ENCODE results near the gene DNAJC13. TPM values are rescaled to one million over a fixed set of nuclear protein-coding genes. Genes with fewer than 3 reads are reported as not detected.
A peak's percentile ranks its signal among the peaks of the same experiment; 100 is the strongest.
"Not testable (repeated sequence)": the region's sequence is repeated elsewhere in the genome, so short reads cannot be mapped to it uniquely, and the experiment has no call there.

The DNAJC13 gene
- total RNA-seq, 1 experiment from 2014 or later = 18.1 TPM

- Mint-ChIP-seq H3K4me3 (no peak overlapping the region), H3K9me3 (no peaks in the 10 kb centered on the region), H3K27ac (peak overlapping the region in 1 of 3 experiments; percentile 26; a peak in 3 of 7 replicates), H3K36me3 (ENCODE audit: insufficient read depth in 1 of 3, low read depth in 3 of 3) (peaks cover 0 to 5% (median 0%) of the 10 kb centered on the region in 3 experiments; a peak in 2 of 7 replicates), H3K27me3 (ENCODE audit: low read depth) (no peaks in the 10 kb centered on the region), H3K4me1 (peaks cover 21 to 30% of the 10 kb centered on the region in 2 experiments)
- no peak overlapping the region for H2AK5ac ChIP-seq (ENCODE audit: insufficient read length, low read length)
- no peak overlapping the region for H3K56ac ChIP-seq (ENCODE audit: insufficient read length, low read depth, low read length)
- H2BK120ac ChIP-seq (ENCODE audit: low read depth, low read length, poor library complexity, severe bottlenecking) = no peak overlapping the region
- no peak overlapping the region for H2BK15ac ChIP-seq (ENCODE audit: low read depth, low read length)
- no peak for DNase-seq
- no peaks in the 10 kb centered on the region for H4K20me1 ChIP-seq (ENCODE audit: control insufficient read depth, insufficient read depth, insufficient read length)
- H3T11ph ChIP-seq (ENCODE audit: low read length) = no peak overlapping the region
- no peak overlapping the region for H2BK5ac ChIP-seq (ENCODE audit: insufficient read length, low read length)
- H3K79me2 ChIP-seq (ENCODE audit: insufficient read depth, low read length) = no peaks in the 10 kb centered on the region
- H3K23me2 ChIP-seq (ENCODE audit: insufficient read length, low read depth, low read length, poor library complexity, severe bottlenecking) = no peaks in the 10 kb centered on the region
- no peak overlapping the region for H3K4me2 ChIP-seq (ENCODE audit: insufficient read depth, insufficient read length, low read length)
- no CpG with 5 or more reads among the region's 5 CpGs for WGBS (ENCODE audit: extremely low coverage, insufficient read length, low lambda C conversion rate)
- no peak overlapping the region for H3K9ac ChIP-seq (ENCODE audit: extremely low read depth, insufficient read length, low read length)
- no peak overlapping the region for H2BK20ac ChIP-seq (ENCODE audit: low read depth, low read length, poor library complexity, severe bottlenecking)
- H3K9me3 ChIP-seq (ENCODE audit: control insufficient read depth, low read depth, low read length) = no peaks in the 10 kb centered on the region
- H3K4ac ChIP-seq (ENCODE audit: low read depth, low read length) = no peak overlapping the region
- no peaks in the 10 kb centered on the region for H3K79me1 ChIP-seq (ENCODE audit: insufficient read depth, low read depth, low read length, poor library complexity, severe bottlenecking)
- H3K27me3 ChIP-seq (ENCODE audit: insufficient read depth, low read length) = no peaks in the 10 kb centered on the region
- no peak overlapping the region for H2BK12ac ChIP-seq (ENCODE audit: insufficient read length, low read depth, low read length)
- peaks cover 8% of the 10 kb centered on the region; the same call in 1 of the 2 replicates for H3K4me1 ChIP-seq (ENCODE audit: insufficient read depth, low read length)
- TF ChIP-seq CTCF (conservative IDR thresholded peaks at IDR 0.05) = no peak
- no peak overlapping the region for H2AFZ ChIP-seq (ENCODE audit: low read length)
- no peak overlapping the region for H4K91ac ChIP-seq (ENCODE audit: insufficient read length, low read depth, low read length)
- H3K23ac ChIP-seq (ENCODE audit: insufficient read length, low read depth, low read length) = no peak overlapping the region
- no peak overlapping the region for H3K27ac ChIP-seq (ENCODE audit: insufficient read length, low read depth, low read length)
- H3K14ac ChIP-seq (ENCODE audit: insufficient read depth, low read length) = no peak overlapping the region
- no peak overlapping the region for H4K5ac ChIP-seq (ENCODE audit: insufficient read length, low read depth, low read length)
- H3K18ac ChIP-seq (ENCODE audit: insufficient read length, low read depth, low read length) = no peak overlapping the region
- H4K8ac ChIP-seq (replicated peaks; ENCODE audit: insufficient read length, low read depth, low read length) = no peak overlapping the region
Measured at GRCh38 chr3:132555306-132556035, 138.2 kb downstream of the DNAJC13 start.

GRCh38 chr3:132556036-132556386 lies 138.7 kb downstream of the DNAJC13 start:
- H3K27me3 Mint-ChIP-seq (ENCODE audit: low read depth); H3T11ph ChIP-seq (ENCODE audit: low read length); H3K9me3 Mint-ChIP-seq; H2AFZ ChIP-seq (ENCODE audit: low read length); H3K27me3 ChIP-seq (ENCODE audit: insufficient read depth, low read length); H3K4me3 Mint-ChIP-seq; H2AK5ac ChIP-seq (ENCODE audit: insufficient read length, low read length); H3K79me1 ChIP-seq (ENCODE audit: insufficient read depth, low read depth, low read length, poor library complexity, severe bottlenecking); H2BK12ac ChIP-seq (ENCODE audit: insufficient read length, low read depth, low read length); H3K4me1 ChIP-seq (ENCODE audit: insufficient read depth, low read length); H2BK15ac ChIP-seq (ENCODE audit: low read depth, low read length); H3K4me2 ChIP-seq (ENCODE audit: insufficient read depth, insufficient read length, low read length); H2BK120ac ChIP-seq (ENCODE audit: low read depth, low read length, poor library complexity, severe bottlenecking); DNase-seq; H3K14ac ChIP-seq (ENCODE audit: insufficient read depth, low read length); H2BK20ac ChIP-seq (ENCODE audit: low read depth, low read length, poor library complexity, severe bottlenecking); H3K18ac ChIP-seq (ENCODE audit: insufficient read length, low read depth, low read length); H3K4ac ChIP-seq (ENCODE audit: low read depth, low read length); H4K8ac ChIP-seq (replicated peaks; ENCODE audit: insufficient read length, low read depth, low read length); H4K5ac ChIP-seq (ENCODE audit: insufficient read length, low read depth, low read length); H3K27ac ChIP-seq (ENCODE audit: insufficient read length, low read depth, low read length); H3K9ac ChIP-seq (ENCODE audit: extremely low read depth, insufficient read length, low read length); H2BK5ac ChIP-seq (ENCODE audit: insufficient read length, low read length); H4K91ac ChIP-seq (ENCODE audit: insufficient read length, low read depth, low read length); H3K9me3 ChIP-seq (ENCODE audit: control insufficient read depth, low read depth, low read length); H3K79me2 ChIP-seq (ENCODE audit: insufficient read depth, low read length); H4K20me1 ChIP-seq (ENCODE audit: control insufficient read depth, insufficient read depth, insufficient read length); H3K56ac ChIP-seq (ENCODE audit: insufficient read length, low read depth, low read length); H3K23me2 ChIP-seq (ENCODE audit: insufficient read length, low read depth, low read length, poor library complexity, severe bottlenecking); H3K23ac ChIP-seq (ENCODE audit: insufficient read length, low read depth, low read length); H3K36me3 Mint-ChIP-seq (ENCODE audit: insufficient read depth in 1 of 3, low read depth in 3 of 3): not testable (repeated sequence)
- H3K27ac Mint-ChIP-seq = peak overlapping the region in 1 of 3 experiments; percentile 26; a peak in 3 of 7 replicates
- peaks cover 26 to 36% of the 10 kb centered on the region in 2 experiments for H3K4me1 Mint-ChIP-seq
- no CpG with 5 or more reads among the region's 3 CpGs for WGBS (ENCODE audit: extremely low coverage, insufficient read length, low lambda C conversion rate)
